ENCODE measurements around the gene RBM23. TPM values are rescaled to one million over a fixed set of nuclear protein-coding genes. Genes with fewer than 3 reads are reported as not detected.

The RBM23 gene
- total RNA-seq, 2 donors from 2014 or later: 77.3 to 88.9 TPM

- H3K27ac Mint-ChIP-seq: no peak overlapping the region
- H3K9me3 ChIP-seq (ENCODE audit: control insufficient read depth, low read length, poor library complexity, severe bottlenecking): no peaks in the 10 kb centered on the region
- peaks cover 40% of the 10 kb centered on the region for H3K27me3 Mint-ChIP-seq
- DNase-seq (no peak), ATAC-seq (no peak)
- no peaks in the 10 kb centered on the region for H3K4me1 Mint-ChIP-seq
- H3K36me3 Mint-ChIP-seq (ENCODE audit: low read depth): no peaks in the 10 kb centered on the region
- H3K4me3 Mint-ChIP-seq: no peak overlapping the region
These were observed 72.9 kb downstream of the RBM23 start for GRCh38 chr14:22845821-22846625.

- ATAC-seq (no peak), DNase-seq (no peak)
- H3K36me3 Mint-ChIP-seq (ENCODE audit: low read depth): no peaks in the 10 kb centered on the region
- H3K4me1 Mint-ChIP-seq: peaks cover 2% of the 10 kb centered on the region
- H3K27ac Mint-ChIP-seq: no peak overlapping the region
- peaks cover 48% of the 10 kb centered on the region for H3K27me3 Mint-ChIP-seq
- no peaks in the 10 kb centered on the region for H3K9me3 ChIP-seq (ENCODE audit: control insufficient read depth, low read length, poor library complexity, severe bottlenecking)
- H3K4me3 Mint-ChIP-seq: no peak overlapping the region
These were observed 73.9 kb downstream of the RBM23 start for GRCh38 chr14:22845103-22845394.

GRCh38 chr14:22844221-22845102 lies 74.5 kb downstream of the RBM23 start:
- no peak overlapping the region for H3K27ac Mint-ChIP-seq

More at GRCh38 chr14:22844221-22845102, 74.5 kb downstream of the RBM23 start:
- Mint-ChIP-seq H3K36me3 (ENCODE audit: low read depth) (no peaks in the 10 kb centered on the region), H3K4me1 (peaks cover 2% of the 10 kb centered on the region), H3K27me3 (peaks cover 50% of the 10 kb centered on the region), H3K4me3 (no peak overlapping the region)
- DNase-seq (no peak), ATAC-seq (no peak)
- H3K9me3 ChIP-seq (ENCODE audit: control insufficient read depth, low read length, poor library complexity, severe bottlenecking): no peaks in the 10 kb centered on the region

Other genes with a start within 250 kb of the RBM23 start
- gene OXA1L, start 152.5 kb downstream of the RBM23 start, total RNA-seq: 100 to 1,000 TPM; 150 to 171 TPM
- 1 to 10 TPM in 1 of 2 donors, under 1 TPM in 1; 0.55 to 3.1 TPM for gene SLC7A7, start 103.7 kb downstream of the RBM23 start, total RNA-seq
- 10 to 100 TPM; 36.2 to 44.6 TPM for gene MRPL52, start 89.3 kb downstream of the RBM23 start, total RNA-seq
- 1 to 10 TPM in 1 of 2 donors, under 1 TPM in 1; 0.85 to 1.0 TPM for gene MMP14, start 82.6 kb downstream of the RBM23 start, total RNA-seq
- gene LRP10, start 47.4 kb downstream of the RBM23 start, total RNA-seq: 10 to 100 TPM; 76.9 to 84.5 TPM
- gene REM2, start 35.9 kb downstream of the RBM23 start, total RNA-seq: 1 to 10 TPM; 7.2 to 8.7 TPM
- gene PRMT5, start 10.2 kb upstream of the RBM23 start, total RNA-seq: 10 to 100 TPM; 22.8 to 33.9 TPM
- gene HAUS4, start 37.9 kb upstream of the RBM23 start, total RNA-seq: 10 to 100 TPM; 19.5 to 25.9 TPM
- 1 to 10 TPM; 1.3 to 1.5 TPM for gene AJUBA, start 63.4 kb upstream of the RBM23 start, total RNA-seq
- gene C14orf93, start 91.0 kb upstream of the RBM23 start, total RNA-seq: 1 to 10 TPM; 9.0 to 9.1 TPM
- 10 to 100 TPM; 17.6 to 19.9 TPM for gene PSMB5, start 115.8 kb upstream of the RBM23 start, total RNA-seq
- not detected for gene PSMB11, start 123.1 kb upstream of the RBM23 start, total RNA-seq
- gene CDH24, start 138.4 kb upstream of the RBM23 start, total RNA-seq: 1 to 10 TPM; 1.6 to 1.8 TPM
- gene ACIN1, start 176.0 kb upstream of the RBM23 start, total RNA-seq: 100 to 1,000 TPM; 264 to 298 TPM
- gene C14orf119, start 176.4 kb upstream of the RBM23 start, total RNA-seq: 10 to 100 TPM; 10.5 to 11.6 TPM
- not detected for gene CIROP, start 185.8 kb upstream of the RBM23 start, total RNA-seq
- under 1 TPM in 1 of 2 donors, not detected in 1; 0.25 TPM for gene CEBPE, start 200.1 kb upstream of the RBM23 start, total RNA-seq